AG04450 (cell line): ENCODE data around the gene NCKAP1. TPM values are rescaled to one million over a fixed set of nuclear protein-coding genes. Genes with fewer than 3 reads are reported as not detected.

ENCODE experiments used
- CTCF ChIA-PET: fragments of 300-600, 350-600 bp; formaldehyde crosslinking; extraction: SDS; loops from one replicate; lab custom pipeline; 2022; ENCODE audit warnings: antibody characterized with exemption, inconsistent platforms; lab: Charles Lee
- POLR2A ChIA-PET: fragments of 350-600 bp; formaldehyde crosslinking; extraction: SDS; loops from one replicate; lab custom pipeline; 2021; ENCODE audit warnings: antibody characterized with exemption, inconsistent platforms; lab: Yijun Ruan, JAX
- DNase-seq: peaks from one replicate; pipeline ENCODE4 v3.0.0-alpha.2; 2011; ENCODE audit warnings: low read depth, low spot score
- H3K27ac ChIP-seq: one replicate; pipeline ENCODE4 v1.5.1; 2012; ENCODE audit warnings: low read depth, low read length, control low read depth
- H3K27me3 ChIP-seq: one replicate; pipeline ENCODE4 v1.6.0; 2012; ENCODE audit warnings: low read length; ENCODE audit not compliant: control insufficient read depth, insufficient read depth
- H3K4me3 ChIP-seq: 2 replicates; pipeline ENCODE4 v1.5.1; 2011; ENCODE audit warnings: mild to moderate bottlenecking, low read depth, low read length, control low read depth
- H3K9me3 ChIP-seq: 2 replicates; pipeline ENCODE4 v1.5.1; 2012; ENCODE audit warnings: low read length; ENCODE audit not compliant: control insufficient read depth, insufficient read depth
- polyA plus RNA-seq: library from polyadenylated mRNA; depleted of rRNA; stranded (reverse); fragments of >200 nt; gene quantifications from 2 replicates; pipeline ENCODE4 v1.2.3, GENCODE V29; 2011
- TF ChIP-seq, protein P1 (sequence below): IDR thresholded peaks from 2 replicates; pipeline ENCODE4 v1.5.1; 2011; ENCODE audit warnings: low read depth, low read length, control low read depth, inconsistent platforms

Gene NCKAP1
- polyA plus RNA-seq, 1 experiment: 182 TPM

DNA sequence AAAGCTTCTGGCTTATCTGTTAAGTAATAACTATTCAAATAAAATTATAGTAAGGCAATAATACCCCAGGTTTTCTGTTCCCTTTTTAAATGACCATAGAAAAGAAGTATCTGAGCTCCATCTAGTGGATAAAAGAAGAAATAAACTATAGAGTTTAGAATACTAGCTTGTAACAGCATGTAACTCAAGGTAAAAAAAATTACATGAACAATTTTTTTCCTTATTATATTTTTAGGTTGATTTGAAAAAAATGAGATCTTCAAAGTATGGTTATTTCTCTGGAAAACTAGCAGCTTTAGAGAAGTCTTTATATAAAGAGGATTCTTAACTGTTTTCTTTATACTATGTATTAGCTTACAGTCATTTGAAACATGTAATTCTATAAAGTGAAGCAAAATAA lies 58.1 kb downstream of the NCKAP1 start:
- no peak overlapping the region for H3K4me3 ChIP-seq
- TF ChIP-seq, protein P1, sequence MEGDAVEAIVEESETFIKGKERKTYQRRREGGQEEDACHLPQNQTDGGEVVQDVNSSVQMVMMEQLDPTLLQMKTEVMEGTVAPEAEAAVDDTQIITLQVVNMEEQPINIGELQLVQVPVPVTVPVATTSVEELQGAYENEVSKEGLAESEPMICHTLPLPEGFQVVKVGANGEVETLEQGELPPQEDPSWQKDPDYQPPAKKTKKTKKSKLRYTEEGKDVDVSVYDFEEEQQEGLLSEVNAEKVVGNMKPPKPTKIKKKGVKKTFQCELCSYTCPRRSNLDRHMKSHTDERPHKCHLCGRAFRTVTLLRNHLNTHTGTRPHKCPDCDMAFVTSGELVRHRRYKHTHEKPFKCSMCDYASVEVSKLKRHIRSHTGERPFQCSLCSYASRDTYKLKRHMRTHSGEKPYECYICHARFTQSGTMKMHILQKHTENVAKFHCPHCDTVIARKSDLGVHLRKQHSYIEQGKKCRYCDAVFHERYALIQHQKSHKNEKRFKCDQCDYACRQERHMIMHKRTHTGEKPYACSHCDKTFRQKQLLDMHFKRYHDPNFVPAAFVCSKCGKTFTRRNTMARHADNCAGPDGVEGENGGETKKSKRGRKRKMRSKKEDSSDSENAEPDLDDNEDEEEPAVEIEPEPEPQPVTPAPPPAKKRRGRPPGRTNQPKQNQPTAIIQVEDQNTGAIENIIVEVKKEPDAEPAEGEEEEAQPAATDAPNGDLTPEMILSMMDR: peak; percentile 48
- no peaks in the 10 kb centered on the region for H3K9me3 ChIP-seq
- no peak overlapping the region for H3K27ac ChIP-seq
- H3K27me3 ChIP-seq: no peaks in the 10 kb centered on the region
- DNase-seq: no peak
- ChIA-PET CTCF (interaction anchor here (0.7 to 5.9 kb wide), 38 partner anchors 9 to 794 kb away, joined by 3 to 99 read pairs (median 4); no protein-coding TSS in a partner anchor), POLR2A (no interaction called here)

DNA sequence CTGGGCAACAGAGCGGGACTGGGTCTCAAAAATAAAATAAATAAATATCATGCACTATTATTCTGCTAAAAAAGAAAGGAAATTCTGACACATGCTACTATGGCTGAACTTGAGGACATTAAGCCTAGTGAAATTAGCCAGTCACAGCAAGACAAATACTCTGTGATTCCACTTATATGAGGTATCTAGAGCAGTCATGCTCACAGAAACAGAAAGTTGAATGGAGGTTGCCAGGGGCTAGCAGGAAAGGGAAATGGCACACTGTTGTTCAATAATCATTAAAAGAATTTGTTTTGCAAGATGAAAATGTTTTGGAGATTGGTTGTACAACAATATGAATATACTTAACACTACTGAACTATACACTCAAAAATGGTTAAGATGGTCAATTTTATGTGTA lies 60.8 kb downstream of the NCKAP1 start:
- no peak overlapping the region for H3K27ac ChIP-seq
- H3K4me3 ChIP-seq: no peak overlapping the region
- no peaks in the 10 kb centered on the region for H3K27me3 ChIP-seq
- DNase-seq: no peak
- no peaks in the 10 kb centered on the region for H3K9me3 ChIP-seq
- ChIA-PET POLR2A (no interaction called here), CTCF (interaction anchor here (1.6 to 5.9 kb wide), 2 partner anchors 193 to 215 kb away, joined by 5 to 99 read pairs; no protein-coding TSS in a partner anchor)
- TF ChIP-seq, protein P1: no peak

DNA sequence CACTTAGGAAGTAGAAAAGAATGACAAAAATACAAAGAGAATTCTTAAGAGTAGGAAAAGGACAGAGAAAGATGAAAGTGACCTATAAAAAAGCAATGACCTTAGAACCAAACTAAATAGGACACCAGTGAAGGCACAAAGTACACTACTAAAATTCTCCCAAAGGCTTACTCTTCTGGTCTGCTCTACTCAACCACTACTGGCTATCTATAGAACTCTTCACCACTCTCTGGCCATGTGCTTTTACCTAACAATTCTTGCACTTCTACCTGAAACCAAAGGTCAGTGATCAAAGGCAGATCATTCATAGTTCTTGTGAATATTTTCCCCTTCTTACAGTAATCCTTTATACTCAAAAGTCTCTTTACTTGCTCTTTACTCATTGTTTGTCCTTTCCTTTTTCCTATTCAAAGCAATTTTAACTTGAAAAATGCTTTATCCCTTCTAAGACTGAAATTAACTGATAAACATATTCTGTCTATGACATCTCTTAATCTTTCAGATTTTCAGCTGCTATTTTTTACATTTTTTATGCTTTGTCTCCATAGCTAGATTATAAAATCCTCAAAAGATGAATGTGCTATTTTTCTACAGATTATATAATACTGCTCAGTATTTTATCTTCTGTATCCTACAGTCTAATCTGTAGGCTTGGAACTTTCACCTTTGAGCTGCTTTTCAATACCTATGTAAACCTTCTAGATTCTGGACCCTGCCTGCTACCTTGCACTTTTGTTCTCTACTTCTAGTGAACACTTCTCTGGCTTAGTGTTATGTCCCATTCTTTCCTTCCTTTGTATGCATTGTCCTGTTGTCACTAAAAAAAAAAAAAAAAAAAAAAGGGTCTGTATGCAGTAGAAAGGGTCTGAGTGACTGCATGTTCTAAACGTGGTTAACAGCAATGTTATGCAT lies 64.6 kb downstream of the NCKAP1 start:
- TF ChIP-seq, protein P1: no peak
- no peak overlapping the region for H3K27ac ChIP-seq
- no peak overlapping the region for H3K4me3 ChIP-seq
- DNase-seq: no peak
- CTCF ChIA-PET: interaction anchor here (1.5 kb wide), 1 partner anchor 211 kb away, joined by 4 read pairs; no protein-coding TSS in a partner anchor
- POLR2A ChIA-PET: no interaction called here
- H3K9me3 ChIP-seq: no peaks in the 10 kb centered on the region
- no peaks in the 10 kb centered on the region for H3K27me3 ChIP-seq

DNA sequence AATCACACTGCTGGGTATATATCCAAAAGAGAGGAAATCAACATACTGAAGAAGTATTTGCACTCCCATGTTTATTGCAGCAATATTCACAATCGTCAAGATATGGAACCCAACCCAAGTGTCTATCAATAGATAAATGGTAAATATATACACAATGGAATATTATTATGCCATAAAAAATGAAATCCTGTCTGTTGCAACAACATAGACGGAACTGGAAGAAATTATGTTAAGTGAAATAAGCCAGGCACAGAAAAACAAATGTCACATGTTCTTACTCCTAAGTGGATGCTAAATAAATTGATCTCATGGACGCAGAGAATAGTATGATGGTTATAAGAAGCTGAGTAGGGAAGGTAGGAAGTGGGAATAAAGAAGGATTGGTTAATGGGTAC lies 65.7 kb downstream of the NCKAP1 start:
- no peak for DNase-seq
- Histone ChIP-seq H3K9me3 (no peaks in the 10 kb centered on the region), H3K27me3 (no peaks in the 10 kb centered on the region), H3K27ac (no peak overlapping the region), H3K4me3 (no peak overlapping the region)
- CTCF ChIA-PET: no interaction called here
- POLR2A ChIA-PET: no interaction called here
- TF ChIP-seq, protein P1: no peak
